ENCODE data around the gene GPR135.

The GPR135 gene

GRCh38 chr14:59481407-59481806 lies 16.2 kb upstream of the GPR135 start:
- Mint-ChIP-seq H3K4me3 (peak overlapping the region; percentile 15), H3K36me3 (ENCODE audit: low read depth) (peaks cover 20% of the 10 kb centered on the region), H3K27ac (no peak overlapping the region), H3K9me3 (no peaks in the 10 kb centered on the region), H3K27me3 (ENCODE audit: low read depth, poor library complexity) (no peaks in the 10 kb centered on the region), H3K4me1 (peaks cover 60% of the 10 kb centered on the region)
- no peak for DNase-seq
- TF ChIP-seq, protein P1, sequence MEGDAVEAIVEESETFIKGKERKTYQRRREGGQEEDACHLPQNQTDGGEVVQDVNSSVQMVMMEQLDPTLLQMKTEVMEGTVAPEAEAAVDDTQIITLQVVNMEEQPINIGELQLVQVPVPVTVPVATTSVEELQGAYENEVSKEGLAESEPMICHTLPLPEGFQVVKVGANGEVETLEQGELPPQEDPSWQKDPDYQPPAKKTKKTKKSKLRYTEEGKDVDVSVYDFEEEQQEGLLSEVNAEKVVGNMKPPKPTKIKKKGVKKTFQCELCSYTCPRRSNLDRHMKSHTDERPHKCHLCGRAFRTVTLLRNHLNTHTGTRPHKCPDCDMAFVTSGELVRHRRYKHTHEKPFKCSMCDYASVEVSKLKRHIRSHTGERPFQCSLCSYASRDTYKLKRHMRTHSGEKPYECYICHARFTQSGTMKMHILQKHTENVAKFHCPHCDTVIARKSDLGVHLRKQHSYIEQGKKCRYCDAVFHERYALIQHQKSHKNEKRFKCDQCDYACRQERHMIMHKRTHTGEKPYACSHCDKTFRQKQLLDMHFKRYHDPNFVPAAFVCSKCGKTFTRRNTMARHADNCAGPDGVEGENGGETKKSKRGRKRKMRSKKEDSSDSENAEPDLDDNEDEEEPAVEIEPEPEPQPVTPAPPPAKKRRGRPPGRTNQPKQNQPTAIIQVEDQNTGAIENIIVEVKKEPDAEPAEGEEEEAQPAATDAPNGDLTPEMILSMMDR (IDR thresholded peaks at IDR 0.05), result no peak

- Mint-ChIP-seq H3K4me3 (peak overlapping the region; percentile 32), H3K9me3 (no peaks in the 10 kb centered on the region), H3K27me3 (ENCODE audit: low read depth, poor library complexity) (no peaks in the 10 kb centered on the region), H3K4me1 (peaks cover 47% of the 10 kb centered on the region), H3K27ac (peak overlapping the region; percentile 66), H3K36me3 (ENCODE audit: low read depth) (peaks cover 22% of the 10 kb centered on the region)
- no peak for DNase-seq
- TF ChIP-seq, protein P1 (IDR thresholded peaks at IDR 0.05), result no peak
Measured at GRCh38 chr14:59480166-59480565, 15.0 kb upstream of the GPR135 start.

- H3K27ac Mint-ChIP-seq, result no peak overlapping the region
- TF ChIP-seq, protein P1 (IDR thresholded peaks at IDR 0.05), result no peak
- H3K4me3 Mint-ChIP-seq, result no peak overlapping the region
- no peaks in the 10 kb centered on the region for H3K9me3 Mint-ChIP-seq
- peaks cover 41% of the 10 kb centered on the region for H3K4me1 Mint-ChIP-seq
- peaks cover 28% of the 10 kb centered on the region for H3K36me3 Mint-ChIP-seq (ENCODE audit: low read depth)
- no peak for DNase-seq
- H3K27me3 Mint-ChIP-seq (ENCODE audit: low read depth, poor library complexity), result no peaks in the 10 kb centered on the region
Measured at GRCh38 chr14:59478540-59478939, 13.4 kb upstream of the GPR135 start.

- Mint-ChIP-seq H3K4me1 (peaks cover 14% of the 10 kb centered on the region), H3K27ac (no peak overlapping the region), H3K4me3 (no peak overlapping the region), H3K9me3 (no peaks in the 10 kb centered on the region), H3K27me3 (ENCODE audit: low read depth, poor library complexity) (no peaks in the 10 kb centered on the region), H3K36me3 (ENCODE audit: low read depth) (peaks cover 31% of the 10 kb centered on the region)
- TF ChIP-seq, protein P1 (IDR thresholded peaks at IDR 0.05), result no peak
- no peak for DNase-seq
Measured at GRCh38 chr14:59475709-59476108, 10.5 kb upstream of the GPR135 start.

GRCh38 chr14:59474172-59474571 lies 9.0 kb upstream of the GPR135 start:
- no peak overlapping the region for H3K27ac Mint-ChIP-seq
- no peaks in the 10 kb centered on the region for H3K4me1 Mint-ChIP-seq
- H3K27me3 Mint-ChIP-seq (ENCODE audit: low read depth, poor library complexity), result no peaks in the 10 kb centered on the region
- TF ChIP-seq, protein P1 (IDR thresholded peaks at IDR 0.05), result no peak
- H3K36me3 Mint-ChIP-seq (ENCODE audit: low read depth), result peaks cover 31% of the 10 kb centered on the region
- DNase-seq, result no peak
- H3K9me3 Mint-ChIP-seq, result no peaks in the 10 kb centered on the region
- no peak overlapping the region for H3K4me3 Mint-ChIP-seq

- H3K4me3 Mint-ChIP-seq, result peak overlapping the region; percentile 86
- H3K27ac Mint-ChIP-seq, result no peak overlapping the region
- DNase-seq, result peak; percentile 91
- no peaks in the 10 kb centered on the region for H3K4me1 Mint-ChIP-seq
- H3K36me3 Mint-ChIP-seq (ENCODE audit: low read depth), result peaks cover 29% of the 10 kb centered on the region
- no peaks in the 10 kb centered on the region for H3K9me3 Mint-ChIP-seq
- TF ChIP-seq, protein P1 (IDR thresholded peaks at IDR 0.05), result no peak
- peaks cover 23% of the 10 kb centered on the region for H3K27me3 Mint-ChIP-seq (ENCODE audit: low read depth, poor library complexity)
Measured at GRCh38 chr14:59464486-59465315, 479 bp downstream of the GPR135 start.

Measured in nephron progenitor cell (in vitro differentiated cells).